GM18502 (cell line): ENCODE data around the gene LMBRD1.
"Not testable (repeated sequence)": the region's sequence is repeated elsewhere in the genome, so short reads cannot be mapped to it uniquely, and the experiment has no call there.

ENCODE experiments used
- ATAC-seq: cut with Tn5 transposase; IDR thresholded peaks from one replicate; pipeline ENCODE4 v1.9.1; 2021; ENCODE audit warnings: mild to moderate bottlenecking; ENCODE audit not compliant: unreplicated experiment, poor library complexity

The LMBRD1 gene

DNA sequence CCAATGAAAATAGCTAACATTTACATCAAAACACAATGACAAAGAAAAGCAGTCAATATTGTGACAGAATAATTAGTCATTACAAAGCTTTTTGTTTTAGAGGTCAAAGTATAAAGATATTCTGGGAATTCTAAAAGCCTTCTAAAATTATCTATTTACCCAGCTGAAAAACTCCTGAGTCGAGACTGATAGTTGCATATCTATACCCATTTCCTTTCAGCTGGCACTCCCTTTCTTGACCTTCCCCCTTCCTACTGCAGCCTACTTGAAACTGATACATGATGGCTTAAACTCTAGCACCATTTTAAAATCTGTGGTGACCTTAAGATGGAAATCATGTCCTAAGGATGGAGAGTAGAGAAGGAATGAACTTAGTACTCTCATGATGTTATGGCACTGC is 38.6 kb downstream of the LMBRD1 start:
- ATAC-seq, result no peak

DNA sequence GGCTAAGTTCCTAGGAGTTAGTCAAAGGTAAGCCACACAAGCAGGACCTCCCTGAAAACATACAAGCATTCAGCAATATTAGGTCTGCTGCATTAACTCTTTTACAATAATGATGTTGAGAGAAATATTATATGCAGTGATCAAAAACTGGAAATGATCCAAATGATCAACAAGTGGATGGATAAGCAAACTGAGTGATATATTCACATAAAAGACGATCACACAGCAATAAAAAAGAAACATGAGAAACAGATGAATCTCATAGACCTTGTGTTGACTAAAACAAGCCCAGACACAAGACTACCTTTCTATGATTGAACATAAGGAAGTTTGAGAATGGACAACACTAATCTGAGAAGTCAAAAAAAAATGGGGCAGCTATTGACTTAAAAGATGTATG is 39.9 kb downstream of the LMBRD1 start:
- no peak for ATAC-seq

DNA sequence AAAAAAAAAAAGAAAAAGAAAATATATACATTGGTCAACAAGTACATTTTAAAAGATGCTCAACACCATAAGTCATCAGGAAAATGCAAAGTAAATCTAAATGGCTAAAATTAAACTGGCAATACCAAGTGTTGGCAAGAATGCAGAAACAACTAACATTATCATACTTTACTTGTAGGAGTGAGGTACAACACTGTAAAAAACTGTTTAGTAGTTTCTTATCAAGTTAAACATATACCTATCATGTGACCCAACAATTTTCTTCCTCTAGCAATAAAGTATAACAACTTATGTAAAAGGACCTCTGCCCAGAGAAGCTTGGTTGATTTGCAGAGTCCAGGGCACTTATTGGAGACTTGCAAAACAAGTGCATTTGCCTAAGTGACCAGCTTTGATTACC is 40.4 kb downstream of the LMBRD1 start:
- ATAC-seq, result no peak

DNA sequence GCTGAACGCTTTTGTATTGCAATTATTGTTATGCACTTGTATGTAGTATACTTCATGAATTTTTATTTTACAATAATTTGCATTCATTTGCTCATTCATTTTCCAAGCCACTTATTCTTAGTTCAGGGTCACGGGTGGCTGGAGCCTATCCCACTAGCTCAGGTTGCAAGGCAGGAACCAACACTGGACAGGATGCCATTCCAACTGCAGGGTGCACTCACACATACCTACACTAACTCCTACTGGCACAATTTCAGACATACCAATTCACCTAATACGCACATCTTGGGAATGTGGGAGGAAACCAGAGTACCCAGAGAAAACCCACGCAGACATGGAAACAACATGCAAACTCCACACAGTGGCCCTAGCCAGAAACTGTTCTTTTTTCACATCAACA is 61.8 kb downstream of the LMBRD1 start:
- ATAC-seq, result no peak

DNA sequence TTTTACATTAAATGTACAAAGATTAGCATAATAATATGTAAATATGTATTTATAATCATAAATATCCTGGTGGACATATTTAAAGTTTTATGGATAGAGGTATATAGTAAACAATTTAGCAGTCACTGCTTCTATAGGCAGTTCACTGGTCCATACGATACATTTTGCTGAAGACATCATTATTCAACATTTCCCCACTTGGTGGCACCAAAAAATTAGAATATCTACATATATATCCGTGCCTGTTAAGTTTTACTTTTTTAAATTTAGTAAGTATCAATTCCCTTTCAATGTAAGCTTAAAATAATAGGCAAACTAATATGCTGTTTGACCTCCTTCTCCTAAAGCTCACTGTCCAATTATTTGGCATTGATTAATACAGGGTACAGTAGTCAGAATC is 64.2 kb downstream of the LMBRD1 start:
- ATAC-seq, result peak; percentile 71

DNA sequence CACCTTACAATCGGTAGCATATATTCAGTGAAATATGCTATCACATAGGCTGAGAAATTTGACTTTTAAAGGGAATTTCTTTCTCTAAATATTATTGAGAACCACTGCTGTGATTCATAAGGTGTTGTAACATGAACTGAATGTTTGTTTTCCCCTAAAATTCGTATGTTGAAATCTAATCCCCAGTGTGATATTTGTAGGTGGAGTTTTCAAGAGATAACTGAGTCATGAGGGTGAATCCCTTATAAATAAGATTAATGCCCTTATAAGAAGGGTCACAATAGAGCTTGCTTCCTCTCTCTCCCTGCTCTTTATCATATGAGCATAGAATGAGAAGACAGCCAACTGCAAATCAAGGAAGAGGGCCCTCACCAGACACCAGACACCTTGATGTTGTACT is 64.8 kb downstream of the LMBRD1 start:
- no peak for ATAC-seq

DNA sequence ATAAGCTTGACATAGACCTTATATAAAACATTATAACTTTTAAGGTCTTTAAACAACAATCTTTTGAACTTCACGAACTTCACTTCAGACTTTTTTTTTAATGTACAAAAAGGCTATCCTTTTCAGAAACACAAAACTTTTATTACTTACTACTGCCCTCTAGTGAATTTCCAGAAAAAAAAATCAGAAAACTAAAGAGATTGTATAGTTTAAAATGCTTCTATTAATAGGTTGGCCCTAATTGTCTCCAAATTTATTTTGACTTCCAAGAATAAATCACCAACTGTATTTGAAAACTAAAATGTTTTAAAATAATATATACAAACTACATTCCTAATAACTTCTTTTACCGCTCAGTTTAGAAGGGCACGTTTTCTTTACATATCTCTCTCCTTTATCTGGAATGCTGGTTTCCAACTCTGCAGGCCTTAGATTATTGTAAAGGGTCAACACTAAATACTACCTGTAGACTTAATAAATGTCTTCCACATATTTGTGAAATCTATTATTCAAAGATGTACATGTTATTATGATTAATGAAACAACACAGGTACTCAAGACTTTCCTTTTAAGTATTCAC is 66.8 kb downstream of the LMBRD1 start:
- no peak for ATAC-seq

DNA sequence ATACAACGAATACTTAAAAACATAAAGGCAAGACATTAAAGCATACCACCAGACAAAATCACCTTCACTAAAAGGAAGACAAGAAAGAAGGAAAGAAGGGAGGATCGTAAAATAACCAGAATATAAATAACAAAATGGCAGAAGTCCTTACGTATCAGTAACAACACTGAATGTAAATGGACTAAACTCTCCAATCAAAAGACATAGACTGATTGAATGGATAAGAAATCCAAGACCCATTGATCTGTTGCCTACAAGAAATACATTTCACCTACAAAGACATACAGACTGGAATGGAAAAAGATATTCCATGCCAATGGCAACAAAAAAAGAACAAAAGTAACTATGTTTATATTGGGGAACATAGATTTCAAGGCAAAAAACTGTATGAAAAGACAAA is 74.1 kb downstream of the LMBRD1 start:
- ATAC-seq, result no peak

DNA sequence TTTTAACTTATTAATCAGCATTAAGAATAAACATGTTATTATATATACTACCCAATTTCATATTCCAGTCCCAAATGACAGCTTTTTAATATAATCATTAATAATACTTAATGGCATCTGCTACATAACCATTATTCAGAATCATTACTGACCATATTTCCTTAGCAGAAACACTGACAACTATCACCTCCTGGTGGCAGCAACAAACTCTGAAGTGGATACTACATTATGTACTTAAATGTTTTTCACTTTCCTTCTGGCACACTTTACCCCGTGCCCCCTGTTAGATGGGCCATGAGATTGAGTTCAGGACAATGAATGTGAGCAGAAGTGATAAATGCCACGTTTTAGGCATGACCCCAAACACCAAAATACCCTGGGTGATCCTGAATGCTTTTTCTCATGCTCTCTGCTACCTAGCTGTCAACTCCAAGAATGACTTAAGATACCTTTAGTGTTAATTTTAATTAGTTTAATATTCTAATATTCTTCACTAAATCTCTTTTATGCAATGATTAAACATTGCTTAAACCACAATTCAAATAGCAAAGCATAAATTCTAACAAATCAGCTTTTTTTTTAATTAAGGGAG is 77.1 kb downstream of the LMBRD1 start:
- peak; percentile 93 for ATAC-seq

DNA sequence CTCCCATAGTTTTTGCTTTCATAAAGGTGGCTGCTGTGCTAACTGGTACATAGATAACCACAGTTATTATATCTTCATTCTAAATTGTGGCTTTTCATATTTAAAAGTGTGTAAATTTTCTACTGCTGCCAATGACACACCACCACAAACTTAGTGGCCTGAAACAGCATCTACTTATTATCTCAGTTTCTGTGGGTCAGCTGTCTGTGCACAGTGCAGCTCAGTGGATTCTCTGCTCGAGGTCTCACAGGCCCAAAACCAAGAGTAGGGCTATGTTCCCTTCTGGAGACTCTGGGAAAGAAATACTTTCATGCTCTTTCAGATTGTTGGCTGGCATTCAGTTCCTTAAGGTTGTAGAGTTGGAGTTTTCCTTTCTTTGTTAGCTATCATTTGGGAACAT is 90.1 kb downstream of the LMBRD1 start:
- no peak for ATAC-seq

DNA sequence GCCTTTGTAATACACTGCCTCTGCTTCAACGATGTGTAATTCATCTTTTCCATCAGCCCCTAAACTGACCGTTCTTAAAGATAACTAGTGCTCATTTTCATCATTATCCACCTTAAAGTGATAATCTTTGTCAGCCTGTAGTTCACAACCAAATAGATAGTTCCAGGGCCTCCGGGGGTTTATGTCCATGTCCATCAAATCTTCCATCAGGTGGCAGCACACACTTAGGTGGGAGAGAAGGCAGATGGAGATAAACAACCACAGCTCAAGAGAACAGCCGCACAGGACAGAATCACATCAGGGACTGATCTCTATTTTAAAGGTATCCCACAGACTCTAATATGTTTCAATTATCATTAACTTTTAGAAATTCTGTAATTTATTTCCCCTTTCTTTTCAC is 90.9 kb downstream of the LMBRD1 start:
- no peak for ATAC-seq

DNA sequence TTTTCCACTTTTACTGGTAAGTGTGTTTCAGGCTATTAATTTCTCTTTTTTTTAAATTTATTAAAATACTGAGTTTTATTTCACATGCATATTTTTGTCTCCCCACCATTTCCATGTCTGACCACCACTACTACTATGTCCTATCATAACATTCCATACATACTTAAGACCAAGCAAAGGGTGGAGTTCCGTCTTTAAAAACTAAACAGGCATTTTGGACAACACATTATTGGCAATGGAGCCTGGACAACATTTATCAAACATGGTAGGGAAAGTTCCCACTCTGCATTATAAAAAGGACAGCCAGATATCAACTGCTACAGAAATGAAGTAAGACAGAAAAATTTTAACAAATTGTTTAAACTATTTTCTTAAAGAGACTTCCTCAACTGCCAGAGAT is 91.9 kb downstream of the LMBRD1 start:
- no peak for ATAC-seq

DNA sequence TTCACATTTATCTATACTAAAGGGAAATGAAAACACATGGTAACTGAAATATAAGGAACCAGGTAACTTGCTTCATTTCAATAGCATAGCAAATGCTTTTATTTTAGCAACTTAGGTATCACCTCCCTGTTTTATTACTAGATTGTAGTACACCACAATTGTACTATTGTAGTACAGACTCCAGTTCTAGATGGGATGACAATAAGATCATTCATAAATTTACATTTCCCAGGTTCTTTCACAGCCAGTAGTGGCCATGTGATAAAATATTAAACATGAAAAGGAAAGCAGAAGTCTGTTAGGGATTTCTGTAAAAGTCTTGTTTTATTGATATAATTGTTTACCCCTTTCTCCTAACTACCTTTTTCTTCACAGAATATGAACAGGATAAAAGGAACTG is 97.2 kb downstream of the LMBRD1 start:
- ATAC-seq, result no peak

DNA sequence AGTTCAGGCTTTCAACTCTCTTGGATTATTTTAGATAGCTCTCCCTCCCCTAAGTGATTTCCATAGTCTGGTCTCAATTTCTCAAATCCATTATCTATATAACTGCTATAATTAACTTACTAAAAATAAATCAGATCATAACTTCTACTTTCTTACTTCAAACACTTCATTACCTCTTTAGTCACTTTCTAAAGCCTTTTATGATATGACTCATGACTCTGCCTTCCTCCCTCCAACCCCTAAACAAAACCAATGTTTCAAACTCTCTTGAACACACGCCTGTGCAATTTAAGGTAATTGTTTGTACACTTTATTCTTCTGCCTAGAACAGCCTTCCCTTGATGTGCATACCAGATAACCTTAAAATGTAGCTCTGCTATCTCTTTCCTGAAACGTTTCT is 100.5 kb downstream of the LMBRD1 start:
- ATAC-seq, result peak; percentile 82

DNA sequence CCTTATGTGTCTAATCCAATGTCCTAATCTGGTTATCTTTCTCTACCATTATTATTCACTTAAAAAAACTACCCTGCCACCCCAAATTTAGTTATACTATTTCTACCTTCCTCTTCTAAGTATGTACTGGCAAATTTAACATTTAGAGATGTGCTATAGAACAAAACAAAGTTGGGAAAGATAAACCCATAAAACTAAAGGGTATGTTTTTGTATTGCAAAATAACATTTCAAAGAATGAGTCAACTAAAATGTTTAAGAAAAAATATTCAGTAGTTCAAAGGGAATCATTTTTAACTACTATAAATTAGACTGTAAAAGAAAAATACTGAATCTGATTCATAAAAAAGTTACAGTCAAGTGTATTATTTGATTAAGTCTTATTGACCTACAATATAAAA is 103.0 kb downstream of the LMBRD1 start:
- ATAC-seq, result no peak

DNA sequence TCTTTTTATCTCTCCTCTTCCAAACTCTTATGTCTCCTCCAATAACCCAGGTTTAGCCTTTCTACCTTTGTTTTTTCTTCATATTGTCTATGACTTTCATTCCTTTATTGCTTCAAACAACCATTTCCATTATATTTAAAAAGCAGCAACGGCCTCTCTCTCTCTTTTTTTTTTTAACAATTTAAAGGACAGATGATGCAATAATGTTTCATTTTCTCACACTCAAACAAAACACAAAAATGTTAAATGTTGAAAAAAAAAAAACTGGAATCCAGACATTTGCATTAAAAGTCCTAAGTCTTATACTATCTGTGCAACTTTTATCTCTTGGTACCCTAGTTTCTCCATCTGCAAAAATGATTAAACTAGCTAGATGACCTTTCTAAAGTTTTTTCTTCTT is 105.8 kb downstream of the LMBRD1 start:
- ATAC-seq, result no peak

DNA sequence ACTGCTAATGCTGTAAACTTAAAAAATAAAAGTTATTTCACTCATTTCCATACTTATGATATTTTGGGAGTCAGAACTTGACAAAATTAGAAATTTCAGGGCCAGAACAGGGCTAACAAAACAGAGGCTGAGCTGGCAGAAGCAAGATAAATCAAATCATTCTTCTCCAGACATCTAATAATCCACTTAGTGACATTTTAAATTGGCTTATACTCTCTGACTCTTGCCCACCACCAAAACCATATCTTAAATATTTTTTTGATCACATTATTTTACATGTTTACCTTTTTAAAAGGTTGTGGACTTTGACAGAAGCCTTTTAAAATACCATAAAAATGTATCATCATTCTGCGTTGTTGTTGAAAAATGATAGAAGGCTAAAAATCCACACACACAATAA is 116.5 kb downstream of the LMBRD1 start:
- no peak for ATAC-seq

DNA sequence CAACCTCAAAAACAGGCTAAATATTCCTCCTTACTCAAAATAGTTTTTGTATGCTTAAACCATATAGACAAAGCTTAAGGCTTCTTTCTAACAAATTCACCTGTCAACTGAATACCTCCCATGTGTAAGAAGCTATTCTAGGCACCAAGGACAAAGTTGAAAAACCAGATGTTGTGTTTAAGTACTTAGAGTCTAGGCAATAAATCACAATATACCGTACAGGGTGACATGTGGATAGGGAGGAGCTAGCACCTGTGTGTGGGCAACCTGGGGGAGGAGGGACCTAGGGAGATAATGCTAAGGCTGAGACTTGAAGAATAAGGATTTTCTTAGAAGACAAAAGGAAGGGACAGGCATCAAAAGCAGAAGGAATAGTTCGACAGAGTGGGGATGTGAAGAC is 123.5 kb downstream of the LMBRD1 start:
- ATAC-seq, result no peak

DNA sequence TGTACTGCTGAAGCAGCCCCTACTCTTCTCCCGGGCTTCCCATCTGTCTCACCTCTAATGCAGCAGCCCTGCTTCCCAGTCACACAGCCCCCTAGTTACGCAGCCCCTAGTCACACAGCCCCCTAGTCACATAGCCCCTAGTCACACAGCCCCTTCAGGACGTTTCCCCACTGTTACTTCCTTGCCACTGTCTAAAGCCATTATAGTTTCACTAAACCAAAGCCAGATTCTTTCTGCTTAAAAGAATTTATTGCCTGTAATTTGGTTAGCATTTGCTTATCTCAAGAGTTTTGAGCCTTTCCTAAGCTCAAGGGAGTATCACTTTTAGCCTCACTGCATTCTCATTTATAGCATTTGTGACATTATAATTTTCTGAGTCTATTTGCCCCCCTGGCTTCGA is 127.9 kb downstream of the LMBRD1 start:
- no peak for ATAC-seq

DNA sequence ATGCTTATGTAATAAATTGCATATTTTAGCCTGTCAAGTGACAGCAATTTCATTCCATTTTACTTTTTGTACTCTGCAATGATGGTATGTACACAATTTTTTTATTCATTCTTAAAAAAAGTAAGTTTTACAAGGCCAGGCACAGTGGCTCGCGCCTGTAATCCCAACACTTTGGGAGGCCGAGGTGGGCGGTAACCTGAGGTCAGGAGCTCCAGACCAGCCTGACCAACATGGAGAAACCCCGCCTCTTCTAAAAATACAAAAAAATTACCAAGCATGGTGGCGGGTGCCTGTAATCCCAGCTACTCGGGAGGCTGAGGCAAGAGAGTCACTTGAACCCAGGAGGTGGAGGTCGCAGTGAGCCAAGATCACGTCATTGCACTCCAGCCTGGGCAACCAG is 130.0 kb downstream of the LMBRD1 start:
- ATAC-seq, result not testable (repeated sequence)

DNA sequence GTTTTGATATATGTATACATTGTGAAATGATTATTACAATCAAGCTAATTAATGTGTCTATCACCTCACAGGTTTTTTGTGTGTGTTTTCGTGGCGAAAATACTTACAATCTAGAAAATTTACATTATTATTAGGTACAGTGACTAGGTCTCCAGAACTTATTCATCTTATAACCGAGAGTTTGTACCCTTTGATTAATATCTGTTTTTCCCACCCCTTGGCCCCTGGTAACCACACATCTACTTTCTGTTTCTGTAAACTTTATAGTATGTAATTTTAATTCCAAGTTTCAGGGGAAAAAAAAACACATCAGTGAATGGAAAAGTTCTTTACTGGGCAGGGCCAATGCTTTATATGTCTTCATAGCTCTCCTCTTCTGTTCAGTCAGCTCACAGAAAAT is 131.4 kb downstream of the LMBRD1 start:
- peak; percentile 30 for ATAC-seq

DNA sequence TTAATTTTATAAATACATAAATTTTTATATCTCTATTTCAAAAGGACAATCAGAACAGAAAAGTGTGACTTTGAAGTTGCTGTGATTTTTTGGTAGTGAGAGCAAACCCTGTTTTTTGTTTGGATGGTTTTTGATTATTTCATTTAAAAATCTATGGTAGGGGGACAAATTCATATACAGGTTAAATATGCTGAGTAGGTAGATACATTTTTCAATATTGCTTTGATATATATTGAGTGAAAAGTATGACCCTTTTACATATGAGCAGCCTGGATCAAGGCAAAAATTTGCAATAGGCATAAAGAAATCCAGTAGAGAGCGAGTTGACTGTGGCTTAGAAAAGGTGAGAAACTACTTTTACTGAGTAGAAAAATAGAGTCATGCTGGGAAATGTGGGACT is 132.3 kb downstream of the LMBRD1 start:
- ATAC-seq, result no peak

DNA sequence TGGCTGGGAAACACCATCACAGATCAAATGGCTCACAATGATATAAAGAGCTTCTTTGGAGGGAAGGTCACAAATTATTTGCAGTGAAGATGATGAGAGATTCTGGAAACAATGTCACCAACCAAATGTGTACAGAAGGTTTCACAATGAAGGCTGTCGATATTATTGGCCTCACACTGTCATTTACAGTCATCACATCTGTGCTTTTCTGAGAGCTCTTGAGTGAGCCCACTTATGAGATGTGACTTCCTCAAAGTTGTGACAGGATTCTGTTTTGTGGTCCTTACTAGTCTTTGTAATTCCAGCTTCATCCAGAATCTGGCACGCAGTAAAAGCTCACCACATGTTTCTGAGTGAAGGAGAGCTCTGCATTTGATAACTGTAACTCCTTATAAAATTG is 133.6 kb downstream of the LMBRD1 start:
- ATAC-seq, result peak; percentile 62
